GM23338 (cell line): ENCODE data around the gene KCNMB1. TPM values are rescaled to one million over a fixed set of nuclear protein-coding genes. Genes with fewer than 3 reads are reported as not detected.

Source experiments
- ATAC-seq: fragments of 200-7000 bp; cut with Tn5 transposase; 3 replicates; pipeline ENCODE4 v1.9.1; 2020
- DNase-seq: peaks from one replicate; pipeline ENCODE4 v3.0.0-alpha.2; 2015; ENCODE audit warnings: low spot score
- H2AFZ ChIP-seq: fragments of 200-600 bp; sonication (generic); 2 replicates; pipeline ENCODE4 v1.8.0; 2016; ENCODE audit warnings: antibody characterized with exemption, mild to moderate bottlenecking, moderate library complexity
- H3F3A ChIP-seq: fragments of 200-600 bp; sonication (generic); replicated peaks from 2 replicates; pipeline ENCODE4 v1.8.0; 2017; ENCODE audit warnings: antibody characterized with exemption, mixed run types, low read depth
- H3K27ac ChIP-seq: fragments of 200-600 bp; sonication (generic); 2 replicates; pipeline ENCODE4 v1.6.1; 2016; ENCODE audit warnings: low read depth
- H3K27me3 ChIP-seq: fragments of 200-600 bp; sonication (generic); 2 replicates; pipeline ENCODE4 v1.8.0; 2016; ENCODE audit warnings: mild to moderate bottlenecking, mixed run types, moderate library complexity; ENCODE audit not compliant: insufficient read depth
- H3K36me3 ChIP-seq: fragments of 200-600 bp; sonication (generic); 2 replicates; pipeline ENCODE4 v1.8.0; 2016; ENCODE audit warnings: mild to moderate bottlenecking; ENCODE audit not compliant: insufficient read depth
- H3K4me1 ChIP-seq: fragments of 200-600 bp; sonication (generic); 2 replicates; pipeline ENCODE4 v1.8.0; 2016; ENCODE audit warnings: mild to moderate bottlenecking, moderate library complexity; ENCODE audit not compliant: insufficient read depth
- H3K4me2 ChIP-seq: fragments of 200-600 bp; sonication (generic); 2 replicates; pipeline ENCODE4 v1.7.1; 2017; ENCODE audit warnings: mixed run types
- H3K4me3 ChIP-seq: fragments of 200-600 bp; sonication (generic); 2 replicates; pipeline ENCODE4 v1.6.1; 2016; ENCODE audit warnings: mixed run types
- H3K79me2 ChIP-seq: fragments of 200-600 bp; sonication (generic); replicated peaks from 2 replicates; pipeline ENCODE4 v1.8.0; 2017; ENCODE audit warnings: mild to moderate bottlenecking; ENCODE audit not compliant: insufficient read depth
- H3K9me2 ChIP-seq: fragments of 200-600 bp; sonication (generic); 2 replicates; pipeline ENCODE4 v1.8.0; 2017; ENCODE audit not compliant: insufficient read depth
- H4K20me1 ChIP-seq: fragments of 200-600 bp; sonication (generic); replicated peaks from 2 replicates; pipeline ENCODE4 v1.8.0; 2017; ENCODE audit warnings: mild to moderate bottlenecking; ENCODE audit not compliant: insufficient read depth
- H3K27ac Mint-ChIP-seq: 2 replicates; pipeline ENCODE4 v1.8.0; 2020; ENCODE audit warnings: inconsistent platforms, mild to moderate bottlenecking, moderate library complexity, mixed read lengths
- H3K27me3 Mint-ChIP-seq: 3 replicates; pipeline ENCODE4 v1.8.0; 2022; ENCODE audit warnings: low read depth, mild to moderate bottlenecking, moderate library complexity, mixed read lengths, inconsistent platforms; ENCODE audit not compliant: insufficient read depth, poor library complexity
- H3K36me3 Mint-ChIP-seq: 3 replicates; pipeline ENCODE4 v1.8.0; 2021; ENCODE audit warnings: low read depth, mild to moderate bottlenecking, inconsistent platforms, moderate library complexity, mixed read lengths
- H3K4me1 Mint-ChIP-seq: 3 replicates; pipeline ENCODE4 v1.8.0; 2020; ENCODE audit warnings: mild to moderate bottlenecking, inconsistent platforms, mixed read lengths
- H3K4me3 Mint-ChIP-seq: 3 replicates; pipeline ENCODE4 v1.8.0; 2021; ENCODE audit warnings: moderate library complexity, mild to moderate bottlenecking, inconsistent platforms, mixed read lengths
- H3K9me3 Mint-ChIP-seq: 3 replicates; pipeline ENCODE4 v1.8.0; 2020; ENCODE audit warnings: moderate library complexity, mild to moderate bottlenecking, inconsistent platforms, mixed read lengths
- CTCF ChIP-seq, 2 experiments: fragments of 200-600 bp in 1 of 2; sonication (generic) in 1 of 2; conservative IDR thresholded peaks; 2 replicates each; pipeline versions ENCODE4 v1.5.1 to v1.6.1; 2016 to 2017; ENCODE audit warnings: antibody characterized with exemption in 2 of 2, low read depth in 2 of 2, mild to moderate bottlenecking in 2 of 2, moderate library complexity in 1 of 2
- ETS1 ChIP-seq: IDR thresholded peaks from 2 replicates; pipeline ENCODE4 v1.6.1; 2016; ENCODE audit warnings: antibody characterized with exemption
- EZH2 ChIP-seq: fragments of 200-600 bp; sonication (generic); IDR thresholded peaks from one replicate; pipeline ENCODE4 v1.8.0; 2017; ENCODE audit warnings: antibody characterized with exemption, mild to moderate bottlenecking, low read depth; ENCODE audit not compliant: unreplicated experiment
- JUNB ChIP-seq: IDR thresholded peaks from one replicate; pipeline ENCODE4 v1.6.1; 2016; ENCODE audit warnings: antibody characterized with exemption; ENCODE audit not compliant: unreplicated experiment
- POLR2AphosphoS5 ChIP-seq: IDR thresholded peaks from 2 replicates; pipeline ENCODE4 v1.6.1; 2016; ENCODE audit warnings: antibody characterized with exemption, low read depth
- STAT1 ChIP-seq: IDR thresholded peaks from one replicate; pipeline ENCODE4 v1.6.1; 2016; ENCODE audit warnings: antibody characterized with exemption; ENCODE audit not compliant: unreplicated experiment
- ZNF114 ChIP-seq: fragments of 250-450 bp; sonication (Bioruptor Pico); IDR thresholded peaks from 2 replicates; pipeline ENCODE4 v1.5.0; 2020; ENCODE audit warnings: mild to moderate bottlenecking, moderate library complexity
- ZNF331 ChIP-seq: fragments of 250-450 bp; sonication (Bioruptor Pico); IDR thresholded peaks from 2 replicates; pipeline ENCODE4 v1.5.0; 2020; ENCODE audit warnings: low read depth, mild to moderate bottlenecking, moderate library complexity
- polyA plus RNA-seq: library from polyadenylated mRNA; unstranded; fragments of >200 nt; fragmentation: Nextera tagmentation; extraction: Ambion mirVana; gene quantifications from 2 replicates; pipeline ENCODE4 v1.2.1, GENCODE V29; 2016
- total RNA-seq: library from RNA; depleted of rRNA; stranded (reverse); fragments of >200 nt; shearing (Covaris generic); gene quantifications from 2 replicates; pipeline ENCODE4 v1.2.3, GENCODE V29; 2014
- TF ChIP-seq, protein P1 (sequence below): IDR thresholded peaks from one replicate; pipeline ENCODE4 v1.6.1; 2018; ENCODE audit warnings: antibody characterized with exemption; ENCODE audit not compliant: unreplicated experiment
- TF ChIP-seq, protein P2 (sequence below): fragments of 250-450 bp; sonication (Bioruptor Pico); IDR thresholded peaks from 2 replicates; pipeline ENCODE4 v1.5.0; 2020; ENCODE audit warnings: mild to moderate bottlenecking, moderate library complexity

Gene KCNMB1
- total and polyA plus RNA-seq, 2 experiments from 2014 or later = 0.17 to 0.19 TPM

GRCh38 chr5:170386743-170387395 is 2.3 kb downstream of the KCNMB1 start:
- TF ChIP-seq, protein P1, sequence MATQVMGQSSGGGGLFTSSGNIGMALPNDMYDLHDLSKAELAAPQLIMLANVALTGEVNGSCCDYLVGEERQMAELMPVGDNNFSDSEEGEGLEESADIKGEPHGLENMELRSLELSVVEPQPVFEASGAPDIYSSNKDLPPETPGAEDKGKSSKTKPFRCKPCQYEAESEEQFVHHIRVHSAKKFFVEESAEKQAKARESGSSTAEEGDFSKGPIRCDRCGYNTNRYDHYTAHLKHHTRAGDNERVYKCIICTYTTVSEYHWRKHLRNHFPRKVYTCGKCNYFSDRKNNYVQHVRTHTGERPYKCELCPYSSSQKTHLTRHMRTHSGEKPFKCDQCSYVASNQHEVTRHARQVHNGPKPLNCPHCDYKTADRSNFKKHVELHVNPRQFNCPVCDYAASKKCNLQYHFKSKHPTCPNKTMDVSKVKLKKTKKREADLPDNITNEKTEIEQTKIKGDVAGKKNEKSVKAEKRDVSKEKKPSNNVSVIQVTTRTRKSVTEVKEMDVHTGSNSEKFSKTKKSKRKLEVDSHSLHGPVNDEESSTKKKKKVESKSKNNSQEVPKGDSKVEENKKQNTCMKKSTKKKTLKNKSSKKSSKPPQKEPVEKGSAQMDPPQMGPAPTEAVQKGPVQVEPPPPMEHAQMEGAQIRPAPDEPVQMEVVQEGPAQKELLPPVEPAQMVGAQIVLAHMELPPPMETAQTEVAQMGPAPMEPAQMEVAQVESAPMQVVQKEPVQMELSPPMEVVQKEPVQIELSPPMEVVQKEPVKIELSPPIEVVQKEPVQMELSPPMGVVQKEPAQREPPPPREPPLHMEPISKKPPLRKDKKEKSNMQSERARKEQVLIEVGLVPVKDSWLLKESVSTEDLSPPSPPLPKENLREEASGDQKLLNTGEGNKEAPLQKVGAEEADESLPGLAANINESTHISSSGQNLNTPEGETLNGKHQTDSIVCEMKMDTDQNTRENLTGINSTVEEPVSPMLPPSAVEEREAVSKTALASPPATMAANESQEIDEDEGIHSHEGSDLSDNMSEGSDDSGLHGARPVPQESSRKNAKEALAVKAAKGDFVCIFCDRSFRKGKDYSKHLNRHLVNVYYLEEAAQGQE = no peak
- no peak for TF ChIP-seq EZH2
- TF ChIP-seq, protein P2, sequence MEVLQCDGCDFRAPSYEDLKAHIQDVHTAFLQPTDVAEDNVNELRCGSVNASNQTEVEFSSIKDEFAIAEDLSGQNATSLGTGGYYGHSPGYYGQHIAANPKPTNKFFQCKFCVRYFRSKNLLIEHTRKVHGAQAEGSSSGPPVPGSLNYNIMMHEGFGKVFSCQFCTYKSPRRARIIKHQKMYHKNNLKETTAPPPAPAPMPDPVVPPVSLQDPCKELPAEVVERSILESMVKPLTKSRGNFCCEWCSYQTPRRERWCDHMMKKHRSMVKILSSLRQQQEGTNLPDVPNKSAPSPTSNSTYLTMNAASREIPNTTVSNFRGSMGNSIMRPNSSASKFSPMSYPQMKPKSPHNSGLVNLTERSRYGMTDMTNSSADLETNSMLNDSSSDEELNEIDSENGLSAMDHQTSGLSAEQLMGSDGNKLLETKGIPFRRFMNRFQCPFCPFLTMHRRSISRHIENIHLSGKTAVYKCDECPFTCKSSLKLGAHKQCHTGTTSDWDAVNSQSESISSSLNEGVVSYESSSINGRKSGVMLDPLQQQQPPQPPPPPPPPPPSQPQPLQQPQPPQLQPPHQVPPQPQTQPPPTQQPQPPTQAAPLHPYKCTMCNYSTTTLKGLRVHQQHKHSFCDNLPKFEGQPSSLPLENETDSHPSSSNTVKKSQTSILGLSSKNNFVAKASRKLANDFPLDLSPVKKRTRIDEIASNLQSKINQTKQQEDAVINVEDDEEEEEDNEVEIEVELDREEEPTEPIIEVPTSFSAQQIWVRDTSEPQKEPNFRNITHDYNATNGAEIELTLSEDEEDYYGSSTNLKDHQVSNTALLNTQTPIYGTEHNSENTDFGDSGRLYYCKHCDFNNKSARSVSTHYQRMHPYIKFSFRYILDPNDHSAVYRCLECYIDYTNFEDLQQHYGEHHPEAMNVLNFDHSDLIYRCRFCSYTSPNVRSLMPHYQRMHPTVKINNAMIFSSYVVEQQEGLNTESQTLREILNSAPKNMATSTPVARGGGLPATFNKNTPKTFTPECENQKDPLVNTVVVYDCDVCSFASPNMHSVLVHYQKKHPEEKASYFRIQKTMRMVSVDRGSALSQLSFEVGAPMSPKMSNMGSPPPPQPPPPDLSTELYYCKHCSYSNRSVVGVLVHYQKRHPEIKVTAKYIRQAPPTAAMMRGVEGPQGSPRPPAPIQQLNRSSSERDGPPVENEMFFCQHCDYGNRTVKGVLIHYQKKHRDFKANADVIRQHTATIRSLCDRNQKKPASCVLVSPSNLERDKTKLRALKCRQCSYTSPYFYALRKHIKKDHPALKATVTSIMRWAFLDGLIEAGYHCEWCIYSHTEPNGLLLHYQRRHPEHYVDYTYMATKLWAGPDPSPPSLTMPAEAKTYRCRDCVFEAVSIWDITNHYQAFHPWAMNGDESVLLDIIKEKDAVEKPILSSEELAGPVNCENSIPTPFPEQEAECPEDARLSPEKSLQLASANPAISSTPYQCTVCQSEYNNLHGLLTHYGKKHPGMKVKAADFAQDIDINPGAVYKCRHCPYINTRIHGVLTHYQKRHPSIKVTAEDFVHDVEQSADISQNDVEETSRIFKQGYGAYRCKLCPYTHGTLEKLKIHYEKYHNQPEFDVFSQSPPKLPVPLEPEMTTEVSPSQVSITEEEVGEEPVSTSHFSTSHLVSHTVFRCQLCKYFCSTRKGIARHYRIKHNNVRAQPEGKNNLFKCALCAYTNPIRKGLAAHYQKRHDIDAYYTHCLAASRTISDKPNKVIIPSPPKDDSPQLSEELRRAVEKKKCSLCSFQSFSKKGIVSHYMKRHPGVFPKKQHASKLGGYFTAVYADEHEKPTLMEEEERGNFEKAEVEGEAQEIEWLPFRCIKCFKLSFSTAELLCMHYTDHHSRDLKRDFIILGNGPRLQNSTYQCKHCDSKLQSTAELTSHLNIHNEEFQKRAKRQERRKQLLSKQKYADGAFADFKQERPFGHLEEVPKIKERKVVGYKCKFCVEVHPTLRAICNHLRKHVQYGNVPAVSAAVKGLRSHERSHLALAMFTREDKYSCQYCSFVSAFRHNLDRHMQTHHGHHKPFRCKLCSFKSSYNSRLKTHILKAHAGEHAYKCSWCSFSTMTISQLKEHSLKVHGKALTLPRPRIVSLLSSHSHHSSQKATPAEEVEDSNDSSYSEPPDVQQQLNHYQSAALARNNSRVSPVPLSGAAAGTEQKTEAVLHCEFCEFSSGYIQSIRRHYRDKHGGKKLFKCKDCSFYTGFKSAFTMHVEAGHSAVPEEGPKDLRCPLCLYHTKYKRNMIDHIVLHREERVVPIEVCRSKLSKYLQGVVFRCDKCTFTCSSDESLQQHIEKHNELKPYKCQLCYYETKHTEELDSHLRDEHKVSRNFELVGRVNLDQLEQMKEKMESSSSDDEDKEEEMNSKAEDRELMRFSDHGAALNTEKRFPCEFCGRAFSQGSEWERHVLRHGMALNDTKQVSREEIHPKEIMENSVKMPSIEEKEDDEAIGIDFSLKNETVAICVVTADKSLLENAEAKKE (CRISPR knock-in tag) = no peak
- TF ChIP-seq ZNF114 = no peak
- TF ChIP-seq JUNB = no peak
- no peak for TF ChIP-seq CTCF (conservative IDR thresholded peaks at IDR 0.05; ENCODE audit: low read depth in 2 of 2)
- TF ChIP-seq ETS1 = no peak
- TF ChIP-seq STAT1 = no peak
- TF ChIP-seq ZNF331 (CRISPR knock-in tag) = no peak
- no peak for TF ChIP-seq POLR2AphosphoS5
- no peak overlapping the region for H3K4me3 ChIP-seq
- Mint-ChIP-seq H3K4me3 (no peak overlapping the region), H3K27ac (no peak overlapping the region), H3K36me3 (no peaks in the 10 kb centered on the region), H3K9me3 (no peaks in the 10 kb centered on the region; the same call in 2 of the 3 replicates), H3K4me1 (peaks cover 37% of the 10 kb centered on the region), H3K27me3 (peaks cover 24% of the 10 kb centered on the region)
- no peaks in the 10 kb centered on the region for H3K27me3 ChIP-seq
- no peaks in the 10 kb centered on the region for H3K79me2 ChIP-seq
- H3K36me3 ChIP-seq = no peaks in the 10 kb centered on the region
- DNase-seq (no peak), ATAC-seq (no peak)
- H4K20me1 ChIP-seq = no peaks in the 10 kb centered on the region
- peak overlapping the region; percentile 20 for H2AFZ ChIP-seq
- no peaks in the 10 kb centered on the region for H3F3A ChIP-seq
- H3K9me2 ChIP-seq = no peaks in the 10 kb centered on the region
- H3K27ac ChIP-seq = no peak overlapping the region
- peaks cover 27% of the 10 kb centered on the region for H3K4me1 ChIP-seq
- no peak overlapping the region for H3K4me2 ChIP-seq
